PC-9 (cell line): ENCODE results near the gene PITPNM2. TPM values are rescaled to one million over a fixed set of nuclear protein-coding genes. Genes with fewer than 3 reads are reported as not detected.
A peak's percentile ranks its signal among the peaks of the same experiment; 100 is the strongest.

Experiments
- BruUV-seq: library from RNA; stranded (reverse); fragments of 400-500 nt; replicated peaks from 2 replicates; lab custom pipeline; 2021; lab: Mats Ljungman, UMichigan
- CTCF ChIA-PET: fragments of 300-600 bp; sonication (Branson Sonifier 250); formaldehyde crosslinking; loops from one replicate; lab custom pipeline; 2022; ENCODE audit warnings: antibody characterized with exemption; lab: Charles Lee
- POLR2A ChIA-PET: fragments of 300-600 bp; sonication (Branson Sonifier 250); formaldehyde crosslinking; loops from one replicate; lab custom pipeline; 2022; ENCODE audit warnings: antibody characterized with exemption; ENCODE audit not compliant: unreplicated experiment; lab: Charles Lee
- DNase-seq, 2 experiments: peaks; one replicate each; pipeline versions ENCODE4 v3.0.0 to v3.0.0-alpha.2; 2015 to 2022; ENCODE audit warnings: mixed read lengths in 1 of 2
- H2AFZ ChIP-seq: fragments of 200-600 bp; sonication (generic); 2 replicates; pipeline ENCODE4 v1.8.1; 2017; ENCODE audit warnings: antibody characterized with exemption
- H3F3A ChIP-seq: fragments of 200-600 bp; sonication (generic); 2 replicates; pipeline ENCODE4 v1.8.1; 2017; ENCODE audit warnings: antibody characterized with exemption, mild to moderate bottlenecking, low read depth; ENCODE audit not compliant: insufficient read depth
- H3K27ac ChIP-seq: fragments of 200-600 bp; sonication (generic); 2 replicates; pipeline ENCODE4 v1.6.1; 2016; ENCODE audit warnings: mixed run types
- H3K27me3 ChIP-seq: fragments of 200-600 bp; sonication (generic); 2 replicates; pipeline ENCODE4 v1.6.1; 2016; ENCODE audit warnings: low read depth, mixed run types; ENCODE audit not compliant: insufficient read depth
- H3K36me3 ChIP-seq: fragments of 200-600 bp; sonication (generic); 2 replicates; pipeline ENCODE4 v1.6.1; 2016; ENCODE audit warnings: low read depth, mixed run types
- H3K4me1 ChIP-seq: fragments of 200-600 bp; sonication (generic); replicated peaks from 2 replicates; pipeline ENCODE4 v1.6.1; 2016; ENCODE audit warnings: mixed run types; ENCODE audit not compliant: insufficient read depth
- H3K4me2 ChIP-seq: fragments of 200-600 bp; sonication (generic); 2 replicates; pipeline ENCODE4 v1.6.1; 2017; ENCODE audit warnings: mixed run types
- H3K4me3 ChIP-seq: fragments of 200-600 bp; sonication (generic); 2 replicates; pipeline ENCODE4 v1.6.1; 2016; ENCODE audit warnings: mixed run types
- H3K79me2 ChIP-seq: fragments of 200-600 bp; sonication (generic); 2 replicates; pipeline ENCODE4 v1.6.1; 2017; ENCODE audit warnings: low read depth, mixed run types
- H3K9me2 ChIP-seq: fragments of 200-600 bp; sonication (generic); 2 replicates; pipeline ENCODE4 v1.8.1; 2017; ENCODE audit warnings: mild to moderate bottlenecking; ENCODE audit not compliant: insufficient read depth
- H3K9me3 ChIP-seq: fragments of 200-600 bp; sonication (generic); 2 replicates; pipeline ENCODE4 v1.8.1; 2016; ENCODE audit warnings: low read depth; ENCODE audit not compliant: insufficient read depth
- H4K20me1 ChIP-seq: fragments of 200-600 bp; sonication (generic); 2 replicates; pipeline ENCODE4 v1.8.1; 2017; ENCODE audit not compliant: insufficient read depth
- CTCF ChIP-seq: fragments of 200-600 bp; sonication (generic); conservative IDR thresholded peaks from 2 replicates; pipeline ENCODE4 v1.6.1; 2017; ENCODE audit warnings: mixed run types, antibody characterized with exemption, mild to moderate bottlenecking, moderate library complexity
- EZH2 ChIP-seq: fragments of 200-600 bp; sonication (generic); IDR thresholded peaks from 2 replicates; pipeline ENCODE4 v1.8.0; 2017; ENCODE audit warnings: antibody characterized with exemption, low read depth
- intact Hi-C: fragments of 100-400 bp; cut with micrococcal nuclease; formaldehyde crosslinking; loops from one replicate; pipeline ENCODE4 v1.10.0; 2022; ENCODE audit not compliant: unreplicated experiment
- total RNA-seq: library from RNA; stranded (reverse); gene quantifications from 2 replicates; pipeline ENCODE4 v1.2.3, GENCODE V29; 2021

The PITPNM2 gene
- total RNA-seq, 1 experiment from 2014 or later = 16.6 TPM

GRCh38 chr12:123141615-123142517 is 9.0 kb downstream of the PITPNM2 start:
- CTCF ChIA-PET = no interaction called here
- Histone ChIP-seq H3K4me2 (peak overlapping the region; percentile 81), H3K4me1 (peaks cover 45% of the 10 kb centered on the region), H3K9me2 (no peaks in the 10 kb centered on the region), H3K36me3 (peaks cover 4% of the 10 kb centered on the region; the same call in 1 of the 2 replicates), H3K79me2 (peaks cover 72% of the 10 kb centered on the region), H3K9me3 (no peaks in the 10 kb centered on the region), H2AFZ (no peak overlapping the region), H3F3A (peaks cover 26% of the 10 kb centered on the region), H3K27me3 (no peaks in the 10 kb centered on the region), H3K27ac (peak overlapping the region; percentile 81), H3K4me3 (peak overlapping the region; percentile 31; the same call in 1 of the 2 replicates), H4K20me1 (no peaks in the 10 kb centered on the region)
- intact Hi-C loops = loop anchor here (2.0 kb wide), 3 partner anchors 15 to 79 kb away; no protein-coding TSS in a partner anchor
- TF ChIP-seq EZH2 = no peak
- TF ChIP-seq CTCF = no peak
- peak; percentile 48 to 75 for DNase-seq
- POLR2A ChIA-PET = interaction anchor here (0.6 to 1.0 kb wide), 2 partner anchors 35 to 50 kb away, joined by 3 to 5 read pairs; no protein-coding TSS in a partner anchor
- BruUV-seq = no TSS peak

GRCh38 chr12:123140676-123141614 is 9.9 kb downstream of the PITPNM2 start:
- H2AFZ ChIP-seq = no peak overlapping the region
- no peak for DNase-seq
- ChIA-PET POLR2A (interaction anchor here (1.0 kb wide), 1 partner anchor 34 kb away, joined by 5 read pairs; no protein-coding TSS in a partner anchor), CTCF (no interaction called here)
- peaks cover 71% of the 10 kb centered on the region for H3K79me2 ChIP-seq
- no TSS peak for BruUV-seq
- no peaks in the 10 kb centered on the region for H3K9me3 ChIP-seq
- no peaks in the 10 kb centered on the region for H3K9me2 ChIP-seq
- peak overlapping the region; percentile 81 for H3K27ac ChIP-seq
- peaks cover 26% of the 10 kb centered on the region for H3F3A ChIP-seq
- H3K4me3 ChIP-seq = peak overlapping the region; percentile 31; the same call in 1 of the 2 replicates
- H3K36me3 ChIP-seq = peaks cover 4% of the 10 kb centered on the region; the same call in 1 of the 2 replicates
- H3K4me2 ChIP-seq = peak overlapping the region; percentile 81
- H4K20me1 ChIP-seq = no peaks in the 10 kb centered on the region
- peaks cover 45% of the 10 kb centered on the region for H3K4me1 ChIP-seq
- intact Hi-C loops = loop anchor here (2.0 kb wide), 1 partner anchor 52 kb away; no protein-coding TSS in a partner anchor
- TF ChIP-seq EZH2 (no peak), CTCF (no peak)
- no peaks in the 10 kb centered on the region for H3K27me3 ChIP-seq
